ENCODE measurements around the gene SMOC2.
"Not testable (repeated sequence)": the region's sequence is repeated elsewhere in the genome, so short reads cannot be mapped to it uniquely, and the experiment has no call there.

Gene SMOC2

GRCh38 chr6:168695701-168696100 lies 254.7 kb downstream of the SMOC2 start:
- DNase-seq, result no peak

- no peak for DNase-seq
These were observed 257.9 kb downstream of the SMOC2 start for GRCh38 chr6:168698923-168699322.

DNA sequence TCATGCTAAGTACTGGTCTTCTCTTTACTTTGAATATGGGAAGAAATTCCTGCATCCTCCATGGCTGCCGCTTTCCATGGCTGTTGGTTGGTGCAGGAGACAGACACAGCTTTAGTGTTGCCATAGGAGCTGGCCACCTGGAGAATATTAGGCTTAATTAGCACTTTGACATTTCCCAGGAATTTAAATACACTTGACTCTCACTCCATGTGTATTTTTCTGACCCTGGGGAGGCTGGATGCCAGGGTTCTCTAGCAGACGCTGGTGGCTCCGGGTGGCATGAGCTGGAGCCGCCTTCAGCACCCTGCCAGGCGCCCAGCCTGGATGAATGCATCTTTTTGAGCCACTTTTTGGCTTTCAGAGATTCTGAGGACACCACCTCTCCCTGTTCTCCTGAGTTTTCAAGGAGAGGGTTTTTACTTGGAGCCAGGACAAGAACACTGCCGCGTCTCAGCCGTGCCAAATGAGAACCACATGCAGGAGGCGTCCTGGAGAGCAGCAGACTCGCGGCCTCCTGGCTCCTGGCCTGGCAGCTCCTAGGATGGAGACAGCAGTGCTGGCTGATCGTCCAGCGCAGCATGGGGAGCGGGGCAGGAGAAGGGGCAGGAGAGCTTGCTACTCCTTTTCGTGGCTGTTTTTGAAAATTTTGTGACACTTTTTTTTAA lies 258.8 kb downstream of the SMOC2 start:
- DNase-seq, result no peak

GRCh38 chr6:168700880-168701279 lies 259.9 kb downstream of the SMOC2 start:
- DNase-seq, result no peak

DNA sequence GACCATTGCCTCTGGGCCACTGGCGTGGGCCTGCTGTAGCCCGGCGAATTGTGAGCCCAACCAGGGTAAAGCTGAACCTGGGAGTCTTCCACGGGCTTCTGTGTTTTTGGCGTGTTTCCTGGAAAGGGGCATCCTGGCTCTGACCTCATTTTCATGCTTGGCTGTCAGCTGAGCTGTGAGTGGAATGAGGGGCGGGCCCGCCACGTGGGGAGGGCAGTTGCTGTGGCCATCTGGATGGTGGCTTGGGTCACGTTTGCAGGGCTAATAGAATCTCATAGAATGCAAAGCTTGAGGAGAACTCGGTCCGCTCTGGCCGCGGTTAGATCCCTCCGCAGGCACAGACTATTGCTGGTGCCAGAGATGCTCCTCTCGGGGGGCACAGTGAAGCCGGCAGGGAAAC lies 263.0 kb downstream of the SMOC2 start:
- no peak for DNase-seq

GRCh38 chr6:168704678-168705077 lies 263.7 kb downstream of the SMOC2 start:
- no peak for DNase-seq

GRCh38 chr6:168705271-168705670 lies 264.3 kb downstream of the SMOC2 start:
- not testable (repeated sequence) for DNase-seq

- no peak for DNase-seq
These were observed 265.6 kb downstream of the SMOC2 start for GRCh38 chr6:168706471-168707177.

DNA sequence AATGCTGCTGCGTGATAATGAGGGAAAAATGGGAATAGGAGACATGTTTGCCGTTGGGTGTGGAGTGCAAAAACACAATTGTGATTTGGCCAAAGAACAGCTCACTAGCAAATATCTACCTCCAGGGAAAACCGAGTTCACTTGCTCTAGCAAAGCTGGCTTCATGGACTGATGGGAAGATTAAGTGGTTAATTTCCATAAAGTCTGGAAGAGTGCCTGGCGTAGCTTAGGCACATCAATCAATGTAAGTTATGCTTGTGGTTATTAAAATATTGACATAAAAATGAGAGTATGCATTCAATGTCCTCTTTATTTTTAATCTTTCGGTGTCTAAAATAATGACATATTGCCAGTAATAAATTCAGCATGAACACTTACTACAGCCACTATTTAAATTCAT lies 267.5 kb downstream of the SMOC2 start:
- no peak for DNase-seq

- no peak for DNase-seq
These were observed 268.0 kb downstream of the SMOC2 start for GRCh38 chr6:168708984-168709383.

GRCh38 chr6:168709390-168709789 lies 268.4 kb downstream of the SMOC2 start:
- DNase-seq, result no peak

DNA sequence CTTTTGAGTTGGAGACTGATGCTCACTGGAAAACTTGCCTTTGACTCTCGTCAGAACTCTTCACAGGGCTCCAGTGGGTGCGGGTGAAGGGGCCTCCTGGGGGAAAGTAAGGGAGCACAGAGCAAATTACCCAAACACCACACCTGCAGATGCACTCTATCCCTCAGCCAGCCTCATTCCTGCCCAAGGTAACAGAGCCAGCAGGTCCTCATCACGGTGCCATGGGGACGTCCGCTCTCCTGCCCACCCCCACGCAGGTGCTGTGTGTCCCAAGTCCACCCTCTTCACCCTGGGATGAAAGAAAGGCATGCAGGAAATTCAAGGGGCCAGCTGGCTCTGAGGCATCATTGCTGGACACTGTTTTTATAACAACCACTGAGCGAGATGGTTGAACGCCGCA lies 269.0 kb downstream of the SMOC2 start:
- DNase-seq, result no peak

- DNase-seq, result no peak
These were observed 270.2 kb downstream of the SMOC2 start for GRCh38 chr6:168711049-168711640.

DNA sequence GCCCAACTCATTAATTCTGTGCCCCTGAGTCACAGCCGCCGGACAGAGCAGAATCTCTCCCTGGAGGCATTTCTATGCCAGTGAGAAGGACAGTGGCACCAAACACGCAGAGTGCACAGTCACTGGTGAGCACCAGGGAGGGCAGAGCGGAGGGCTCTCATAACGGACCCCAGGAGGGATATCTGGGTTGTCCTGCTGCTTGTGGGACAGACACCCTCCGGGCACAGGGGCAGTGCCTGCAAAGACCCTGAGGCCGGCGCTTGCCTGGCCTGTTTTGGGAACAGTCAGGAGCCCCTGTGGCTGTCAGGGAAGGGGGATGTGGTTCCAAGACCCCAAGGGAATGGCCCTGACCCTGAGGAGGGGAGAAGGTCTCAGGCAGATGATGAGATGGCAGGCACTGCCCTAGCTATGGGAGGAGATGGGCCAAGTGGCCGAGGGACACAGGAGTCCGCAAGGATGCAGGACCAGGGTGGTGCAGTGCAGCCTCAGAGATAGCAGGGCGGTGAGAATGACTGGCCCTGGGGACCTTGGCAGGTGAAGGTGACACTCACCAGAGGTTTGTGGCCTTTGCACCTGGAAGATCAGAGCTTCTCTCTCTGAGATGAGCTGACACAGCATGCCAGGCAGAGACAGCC lies 270.8 kb downstream of the SMOC2 start:
- DNase-seq, result no peak

GRCh38 chr6:168712993-168713392 lies 272.0 kb downstream of the SMOC2 start:
- DNase-seq, result no peak

DNA sequence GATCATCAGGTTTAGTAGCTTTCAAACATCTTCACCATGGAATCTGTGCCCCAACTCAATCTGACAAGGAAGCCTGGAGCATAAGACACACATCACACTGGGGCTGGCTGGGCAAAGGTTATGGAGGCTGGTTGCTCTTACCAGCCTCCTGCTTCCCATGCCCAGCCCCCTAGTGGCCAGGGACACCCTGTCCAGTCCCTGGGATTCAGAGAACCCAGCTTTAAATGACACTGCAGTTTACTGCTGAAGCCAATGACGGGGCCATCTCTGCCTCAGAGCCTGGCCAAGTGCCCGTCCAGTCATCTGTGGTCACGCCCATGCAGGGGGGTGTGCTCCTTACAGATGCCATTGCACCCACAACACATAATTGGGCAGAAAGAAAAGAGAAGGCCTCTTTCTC lies 272.9 kb downstream of the SMOC2 start:
- DNase-seq, result no peak

- no peak for DNase-seq
These were observed 273.7 kb downstream of the SMOC2 start for GRCh38 chr6:168714547-168715260.

GRCh38 chr6:168715643-168716481 lies 274.9 kb downstream of the SMOC2 start:
- no peak for DNase-seq

GRCh38 chr6:168716581-168716980 lies 275.6 kb downstream of the SMOC2 start:
- no peak for DNase-seq

DNA sequence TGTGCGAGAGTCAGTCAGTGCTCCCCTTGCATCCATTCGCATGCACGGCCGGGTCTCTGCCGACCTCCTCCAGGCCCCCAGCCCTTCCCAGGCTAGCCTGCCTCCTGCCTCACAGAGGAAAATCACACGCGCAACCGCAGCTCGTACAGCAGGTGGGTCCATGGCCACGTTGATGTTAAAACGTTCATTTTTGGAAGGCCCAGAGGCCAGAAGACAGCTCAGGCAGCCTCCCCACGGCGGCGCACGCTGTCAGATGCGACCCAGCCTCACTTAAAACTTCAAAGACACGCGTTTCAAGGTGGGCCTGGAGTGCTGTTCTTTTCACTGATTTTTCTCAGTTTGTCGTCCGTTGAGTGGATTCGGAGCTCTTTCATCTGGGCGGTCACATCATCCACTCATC lies 276.5 kb downstream of the SMOC2 start:
- no peak for DNase-seq
